Measurements from ENCODE around the gene IGFL2.

The IGFL2 gene

GRCh38 chr19:46112527-46112926, 35.5 kb upstream of the IGFL2 start:
- H3K4me3 ChIP-seq (replicated peaks; ENCODE audit: low read depth, low read length) = no peak overlapping the region
- no peak for DNase-seq (ENCODE audit: low read depth)
- TF ChIP-seq, protein P1, sequence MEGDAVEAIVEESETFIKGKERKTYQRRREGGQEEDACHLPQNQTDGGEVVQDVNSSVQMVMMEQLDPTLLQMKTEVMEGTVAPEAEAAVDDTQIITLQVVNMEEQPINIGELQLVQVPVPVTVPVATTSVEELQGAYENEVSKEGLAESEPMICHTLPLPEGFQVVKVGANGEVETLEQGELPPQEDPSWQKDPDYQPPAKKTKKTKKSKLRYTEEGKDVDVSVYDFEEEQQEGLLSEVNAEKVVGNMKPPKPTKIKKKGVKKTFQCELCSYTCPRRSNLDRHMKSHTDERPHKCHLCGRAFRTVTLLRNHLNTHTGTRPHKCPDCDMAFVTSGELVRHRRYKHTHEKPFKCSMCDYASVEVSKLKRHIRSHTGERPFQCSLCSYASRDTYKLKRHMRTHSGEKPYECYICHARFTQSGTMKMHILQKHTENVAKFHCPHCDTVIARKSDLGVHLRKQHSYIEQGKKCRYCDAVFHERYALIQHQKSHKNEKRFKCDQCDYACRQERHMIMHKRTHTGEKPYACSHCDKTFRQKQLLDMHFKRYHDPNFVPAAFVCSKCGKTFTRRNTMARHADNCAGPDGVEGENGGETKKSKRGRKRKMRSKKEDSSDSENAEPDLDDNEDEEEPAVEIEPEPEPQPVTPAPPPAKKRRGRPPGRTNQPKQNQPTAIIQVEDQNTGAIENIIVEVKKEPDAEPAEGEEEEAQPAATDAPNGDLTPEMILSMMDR (IDR thresholded peaks at IDR 0.05; ENCODE audit: low read length, missing control alignments) = no peak

DNA sequence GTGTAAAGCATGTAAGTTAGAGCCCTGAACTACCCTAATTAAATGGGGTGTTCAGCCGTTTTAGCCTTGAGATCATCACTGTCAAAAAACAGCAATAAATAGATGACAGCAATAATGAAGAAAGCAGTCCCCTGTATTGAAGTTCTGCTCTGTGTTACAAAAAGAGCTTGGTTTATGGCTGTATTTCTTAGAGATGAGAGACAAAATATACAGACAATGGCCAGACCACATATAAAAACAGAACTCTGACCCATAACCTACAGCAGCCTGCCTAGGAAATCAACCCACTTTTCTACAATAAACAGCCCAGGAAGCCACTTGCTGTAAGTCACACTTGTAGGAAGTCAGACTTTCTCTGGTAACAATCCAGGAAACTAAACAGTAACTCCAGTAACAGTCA, 34.3 kb upstream of the IGFL2 start:
- TF ChIP-seq, protein P1 (IDR thresholded peaks at IDR 0.05; ENCODE audit: low read length, missing control alignments) = no peak
- DNase-seq (ENCODE audit: low read depth) = no peak
- H3K4me3 ChIP-seq (replicated peaks; ENCODE audit: low read depth, low read length) = no peak overlapping the region

DNA sequence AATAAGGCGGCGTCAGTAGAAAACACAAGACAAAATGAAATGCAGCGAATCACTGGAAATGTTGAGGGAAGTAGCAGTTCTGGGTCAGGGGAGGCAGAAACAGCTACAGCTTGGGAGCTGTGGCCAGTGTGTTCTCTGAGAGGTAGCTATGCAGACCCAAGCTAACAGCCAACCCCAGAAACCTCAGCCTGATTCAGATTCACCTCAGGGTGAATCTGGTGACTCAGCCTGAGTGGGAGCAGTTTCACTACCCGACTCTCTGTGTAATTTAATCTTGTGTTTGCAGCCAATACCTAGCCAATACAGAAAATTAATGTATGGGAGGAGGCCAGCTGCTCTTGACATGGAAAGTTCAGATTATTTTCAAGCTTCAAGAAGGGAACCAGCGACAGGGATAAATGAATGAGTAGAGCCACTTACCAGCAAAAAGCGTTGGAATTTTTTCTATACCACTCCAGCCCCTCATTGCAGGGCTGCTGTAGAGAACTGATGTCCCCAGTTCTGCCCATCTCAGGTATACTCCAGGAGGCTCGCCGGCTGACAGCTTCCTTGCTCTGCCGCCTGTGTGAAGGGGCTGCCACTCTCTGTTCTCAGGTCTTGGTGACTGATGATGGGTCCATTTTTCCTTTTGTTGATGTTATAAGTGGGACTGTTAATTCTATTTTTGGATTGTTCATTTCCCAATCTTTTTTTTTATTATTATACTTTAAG, 32.5 kb upstream of the IGFL2 start:
- peak; percentile 30 for DNase-seq (ENCODE audit: low read depth)
- H3K4me3 ChIP-seq (replicated peaks; ENCODE audit: low read depth, low read length) = no peak overlapping the region
- TF ChIP-seq, protein P1 (IDR thresholded peaks at IDR 0.05; ENCODE audit: low read length, missing control alignments) = no peak

- no peak for DNase-seq (ENCODE audit: low read depth)
- TF ChIP-seq, protein P1 (IDR thresholded peaks at IDR 0.05; ENCODE audit: low read length, missing control alignments) = no peak
These were observed 31.9 kb upstream of the IGFL2 start for GRCh38 chr19:46116121-46116520.

DNA sequence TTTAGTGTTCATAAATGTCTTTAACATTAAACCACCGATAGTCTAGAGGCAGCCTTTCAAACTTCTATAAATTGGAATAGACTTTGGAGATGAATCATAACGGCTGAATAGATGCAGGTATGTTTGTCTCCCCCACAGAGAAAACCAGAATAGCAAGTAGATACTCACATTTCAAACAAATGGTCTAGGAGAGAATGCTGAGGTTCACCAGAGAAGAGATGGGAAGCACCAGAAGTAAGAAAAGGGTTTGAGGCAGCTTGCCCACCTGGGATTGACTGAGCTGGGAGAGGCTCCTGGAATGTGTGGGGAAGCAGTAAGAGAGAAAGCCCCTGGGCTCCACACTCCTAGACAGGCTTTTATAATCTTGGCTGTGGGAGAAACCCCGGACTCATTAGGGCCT, 29.9 kb upstream of the IGFL2 start:
- no peak overlapping the region for H3K4me3 ChIP-seq (replicated peaks; ENCODE audit: low read depth, low read length)
- TF ChIP-seq, protein P1 (IDR thresholded peaks at IDR 0.05; ENCODE audit: low read length, missing control alignments) = no peak
- no peak for DNase-seq (ENCODE audit: low read depth)

More at GRCh38 chr19:46116121-46116520, 31.9 kb upstream of the IGFL2 start:
- H3K4me3 ChIP-seq (replicated peaks; ENCODE audit: low read depth, low read length) = no peak overlapping the region

DNA sequence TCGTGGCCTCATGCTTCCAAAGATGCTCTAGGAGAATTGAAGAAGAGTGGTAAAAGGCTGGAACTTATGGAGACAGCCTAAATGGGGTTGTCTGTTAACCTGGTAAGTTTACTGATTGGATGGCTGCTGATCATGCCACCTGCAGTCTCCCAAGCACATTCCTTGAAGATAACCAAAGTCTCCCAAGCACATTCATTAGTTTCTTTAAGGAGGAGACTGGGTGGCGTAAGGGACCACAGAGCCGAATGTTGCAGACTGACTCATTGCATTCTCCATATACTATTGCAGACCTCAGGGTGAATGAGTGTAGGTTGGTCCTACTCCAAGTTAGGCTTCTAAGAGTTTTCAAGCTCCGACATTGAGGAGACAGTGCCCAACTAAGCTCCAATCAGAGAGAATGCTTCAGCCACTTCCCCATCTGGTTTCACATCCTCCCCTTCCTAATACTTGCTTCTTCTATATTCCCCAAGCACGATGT, 23.4 kb upstream of the IGFL2 start, which contains the start of gene IGFL3:
Gene IGFL3 (minus strand): TSS at position 51 of the 478 bp plus-strand sequence. CDS start 39 bp downstream, at position 12.
- DNase-seq (ENCODE audit: low read depth) = no peak

More for the DNA sequence above, 23.4 kb upstream of the IGFL2 start, which contains the start of gene IGFL3:
- TF ChIP-seq, protein P1 (IDR thresholded peaks at IDR 0.05; ENCODE audit: low read length, missing control alignments) = no peak
- H3K4me3 ChIP-seq (replicated peaks; ENCODE audit: low read depth, low read length) = no peak within 1 kb of the TSS
